Upper lobe of right lung (tissue), 1 donor: ENCODE measurements around the gene MGLL. TPM values are rescaled to one million over a fixed set of nuclear protein-coding genes. Genes with fewer than 3 reads are reported as not detected.

Source experiments
- ATAC-seq: fragments of 200-7000 bp; cut with Tn5 transposase; one replicate; pipeline ENCODE4 v1.9.1; 2020; ENCODE audit warnings: mild to moderate bottlenecking, moderate library complexity
- DNase-seq: peaks from one replicate; pipeline ENCODE4 v3.0.0-alpha.2; 2020
- H3K27ac ChIP-seq: fragments of 200-600 bp; one replicate; pipeline ENCODE4 v1.8.0; 2022
- H3K27me3 ChIP-seq: fragments of 200-600 bp; one replicate; pipeline ENCODE4 v1.8.0; 2022; ENCODE audit warnings: mild to moderate bottlenecking
- H3K36me3 ChIP-seq: fragments of 200-600 bp; one replicate; pipeline ENCODE4 v1.8.0; 2022
- H3K4me1 ChIP-seq: fragments of 200-600 bp; one replicate; pipeline ENCODE4 v1.8.0; 2022
- H3K4me3 ChIP-seq: fragments of 200-600 bp; one replicate; pipeline ENCODE4 v1.8.0; 2022; ENCODE audit warnings: mild to moderate bottlenecking
- H3K9me3 ChIP-seq: fragments of 200-600 bp; one replicate; pipeline ENCODE4 v1.8.0; 2022
- CTCF ChIP-seq: fragments of 200-600 bp; IDR thresholded peaks from one replicate; pipeline ENCODE4 v1.8.0; 2022; ENCODE audit warnings: antibody characterized with exemption
- intact Hi-C: fragments of 100-400 bp; cut with DNase I; formaldehyde crosslinking; loops from one replicate; pipeline ENCODE4 v1.11.0; 2022
- total RNA-seq: library from RNA; stranded (reverse); fragmentation: NEBNext Ultra II Directional; extraction: Animal tissue kit (Norgen Biotek cat#: 25700); gene quantifications from one replicate; pipeline ENCODE4 v1.2.1, GENCODE V29; 2021
- donor health status: DM: no; HTN: yes; CAD: no; lungs with severe emphysema.

Gene MGLL
- total RNA-seq, 1 donor from 2014 or later, result 194 TPM

- Histone ChIP-seq H3K4me1 (peaks cover 20% of the 10 kb centered on the region), H3K27ac (no peak overlapping the region), H3K9me3 (no peaks in the 10 kb centered on the region), H3K27me3 (no peaks in the 10 kb centered on the region), H3K36me3 (peaks cover 11% of the 10 kb centered on the region), H3K4me3 (no peak overlapping the region)
- DNase-seq (no peak), ATAC-seq (no peak)
- intact Hi-C loops, result no loop called here
- no peak for TF ChIP-seq CTCF
These were observed 27.3 kb downstream of the MGLL start for GRCh38 chr3:127794972-127795371.

- DNase-seq (no peak), ATAC-seq (no peak)
- peaks cover 11% of the 10 kb centered on the region for H3K36me3 ChIP-seq
- TF ChIP-seq CTCF, result no peak
- H3K4me1 ChIP-seq, result peaks cover 17% of the 10 kb centered on the region
- intact Hi-C loops, result no loop called here
- H3K27ac ChIP-seq, result no peak overlapping the region
- H3K27me3 ChIP-seq, result no peaks in the 10 kb centered on the region
- H3K4me3 ChIP-seq, result no peak overlapping the region
- H3K9me3 ChIP-seq, result no peaks in the 10 kb centered on the region
These were observed 27.9 kb downstream of the MGLL start for GRCh38 chr3:127794402-127794801.

GRCh38 chr3:127792541-127793292, 29.6 kb downstream of the MGLL start:
- DNase-seq, result peak; percentile 62
- Histone ChIP-seq H3K27ac (no peak overlapping the region), H3K4me3 (no peak overlapping the region), H3K4me1 (peaks cover 15% of the 10 kb centered on the region), H3K36me3 (peaks cover 7% of the 10 kb centered on the region), H3K9me3 (no peaks in the 10 kb centered on the region), H3K27me3 (no peaks in the 10 kb centered on the region)
- intact Hi-C loops, result no loop called here
- no peak for ATAC-seq
- no peak for TF ChIP-seq CTCF

GRCh38 chr3:127791221-127791913, 30.9 kb downstream of the MGLL start:
- Histone ChIP-seq H3K27me3 (no peaks in the 10 kb centered on the region), H3K9me3 (no peaks in the 10 kb centered on the region), H3K27ac (peak overlapping the region; percentile 24), H3K4me3 (no peak overlapping the region), H3K4me1 (peaks cover 26% of the 10 kb centered on the region), H3K36me3 (no peaks in the 10 kb centered on the region)
- peak; percentile 21 for TF ChIP-seq CTCF
- ATAC-seq, result peak; percentile 46
- intact Hi-C loops, result no loop called here
- no peak for DNase-seq

GRCh38 chr3:127790882-127791183, 31.5 kb downstream of the MGLL start:
- no peaks in the 10 kb centered on the region for H3K9me3 ChIP-seq
- no peak overlapping the region for H3K4me3 ChIP-seq
- intact Hi-C loops, result no loop called here
- no peak for TF ChIP-seq CTCF
- peaks cover 31% of the 10 kb centered on the region for H3K4me1 ChIP-seq
- peak overlapping the region; percentile 24 for H3K27ac ChIP-seq
- DNase-seq (no peak), ATAC-seq (no peak)
- H3K27me3 ChIP-seq, result no peaks in the 10 kb centered on the region
- H3K36me3 ChIP-seq, result no peaks in the 10 kb centered on the region
